ENCODE measurements around the gene TMC3. TPM values are rescaled to one million over a fixed set of nuclear protein-coding genes. Genes with fewer than 3 reads are reported as not detected.

Gene TMC3
- total and polyA plus RNA-seq, 2 experiments from 2014 or later: 0.43 TPM; not detected in 1

DNA sequence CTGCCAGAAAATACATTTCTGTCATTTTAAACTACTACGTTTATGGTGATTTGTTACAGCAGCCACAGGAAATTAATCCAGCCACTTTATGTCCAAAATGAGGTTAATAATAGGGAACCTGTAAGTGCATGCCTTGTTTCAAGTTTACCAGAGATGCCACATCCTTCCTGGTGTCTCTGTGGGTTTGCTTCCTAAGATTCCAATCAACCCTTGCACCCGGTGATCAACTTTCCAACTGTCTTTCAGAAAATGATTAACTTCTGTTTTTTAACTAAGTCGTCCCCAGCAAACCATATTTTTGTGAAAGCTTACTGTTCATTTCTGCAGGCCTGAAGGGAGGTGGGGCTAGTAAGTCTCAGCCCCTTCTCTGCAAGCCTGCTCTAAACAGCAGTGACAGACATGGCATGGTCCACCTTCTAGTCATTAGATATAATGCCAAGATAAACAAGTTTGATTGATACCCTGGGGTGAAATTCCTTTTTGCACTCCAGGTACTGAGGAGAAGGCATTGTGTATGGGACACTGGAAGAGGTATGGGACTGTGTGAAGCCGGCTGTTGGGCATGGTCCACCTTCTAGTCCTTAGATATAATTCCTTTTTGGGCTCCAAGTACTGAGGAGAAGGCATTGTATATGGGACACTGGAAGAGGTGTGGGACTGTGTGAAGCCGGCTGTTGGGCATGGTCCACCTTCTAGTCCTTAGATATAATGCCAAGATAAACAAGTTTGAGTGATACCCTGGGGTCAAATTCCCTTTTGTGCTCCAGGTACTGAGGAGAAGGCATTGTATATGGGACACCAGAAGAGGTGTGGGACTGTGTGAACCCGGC is 11.1 kb upstream of the TMC3 start:
- no peaks in the 10 kb centered on the region for H3K79me2 ChIP-seq
- H3K4me3 ChIP-seq: no peak overlapping the region
- no peaks in the 10 kb centered on the region for H3K27me3 ChIP-seq
- no peak for DNase-seq (ENCODE audit: low spot score)
- peak overlapping the region; percentile 42 for H3K27ac ChIP-seq
- no peak overlapping the region for H2AFZ ChIP-seq
- H3K36me3 ChIP-seq (replicated peaks; ENCODE audit: insufficient read depth, low read depth): no peaks in the 10 kb centered on the region
- H3K4me2 ChIP-seq: no peak overlapping the region
- 81% methylated on average over 6 of the region's 6 CpGs for WGBS (ENCODE audit: low lambda C conversion rate, missing lambda C conversion rate)
- H3K4me1 ChIP-seq (ENCODE audit: insufficient read depth): peaks cover 15% of the 10 kb centered on the region
- TF ChIP-seq EZH2phosphoT487 (IDR thresholded peaks at IDR 0.05; ENCODE audit: low read depth, severe bottlenecking, unreplicated experiment) (no peak), EZH2 (IDR thresholded peaks at IDR 0.05; ENCODE audit: borderline replicate concordance) (no peak)
- TF ChIP-seq, protein P1, sequence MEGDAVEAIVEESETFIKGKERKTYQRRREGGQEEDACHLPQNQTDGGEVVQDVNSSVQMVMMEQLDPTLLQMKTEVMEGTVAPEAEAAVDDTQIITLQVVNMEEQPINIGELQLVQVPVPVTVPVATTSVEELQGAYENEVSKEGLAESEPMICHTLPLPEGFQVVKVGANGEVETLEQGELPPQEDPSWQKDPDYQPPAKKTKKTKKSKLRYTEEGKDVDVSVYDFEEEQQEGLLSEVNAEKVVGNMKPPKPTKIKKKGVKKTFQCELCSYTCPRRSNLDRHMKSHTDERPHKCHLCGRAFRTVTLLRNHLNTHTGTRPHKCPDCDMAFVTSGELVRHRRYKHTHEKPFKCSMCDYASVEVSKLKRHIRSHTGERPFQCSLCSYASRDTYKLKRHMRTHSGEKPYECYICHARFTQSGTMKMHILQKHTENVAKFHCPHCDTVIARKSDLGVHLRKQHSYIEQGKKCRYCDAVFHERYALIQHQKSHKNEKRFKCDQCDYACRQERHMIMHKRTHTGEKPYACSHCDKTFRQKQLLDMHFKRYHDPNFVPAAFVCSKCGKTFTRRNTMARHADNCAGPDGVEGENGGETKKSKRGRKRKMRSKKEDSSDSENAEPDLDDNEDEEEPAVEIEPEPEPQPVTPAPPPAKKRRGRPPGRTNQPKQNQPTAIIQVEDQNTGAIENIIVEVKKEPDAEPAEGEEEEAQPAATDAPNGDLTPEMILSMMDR (IDR thresholded peaks at IDR 0.05; ENCODE audit: poor library complexity): no peak
- H3K9me3 ChIP-seq (ENCODE audit: low read depth): no peaks in the 10 kb centered on the region
- H3K9me2 ChIP-seq (replicated peaks; ENCODE audit: insufficient read depth): no peaks in the 10 kb centered on the region
- H4K20me1 ChIP-seq (ENCODE audit: insufficient read depth, poor library complexity, severe bottlenecking): no peaks in the 10 kb centered on the region

DNA sequence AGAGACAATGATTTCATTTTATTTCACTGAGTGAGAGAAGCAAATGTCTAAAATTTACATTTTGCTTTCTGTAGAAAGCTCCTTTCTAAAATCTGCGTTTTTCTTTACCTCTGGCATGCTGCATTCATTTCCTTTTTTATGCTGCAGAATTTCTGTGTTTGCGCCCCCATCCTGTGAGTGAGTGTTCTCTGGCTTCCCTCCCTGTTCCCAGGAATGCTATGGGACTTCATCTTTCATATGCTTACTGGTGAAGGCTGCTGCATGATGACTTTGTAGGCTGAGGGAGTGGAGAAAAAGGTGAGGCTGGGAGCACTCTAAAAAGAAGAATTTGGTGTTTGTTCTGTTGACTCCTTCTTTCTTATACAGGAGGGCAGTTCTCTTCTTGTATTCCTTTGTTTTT is 7.7 kb upstream of the TMC3 start:
- no peak overlapping the region for H3K27ac ChIP-seq
- no peaks in the 10 kb centered on the region for H3K27me3 ChIP-seq
- DNase-seq (ENCODE audit: low spot score): no peak
- 57% methylated on average over 2 of the region's 2 CpGs for WGBS (ENCODE audit: low lambda C conversion rate, missing lambda C conversion rate)
- no peak overlapping the region for H3K4me3 ChIP-seq
- H4K20me1 ChIP-seq (ENCODE audit: insufficient read depth, poor library complexity, severe bottlenecking): no peaks in the 10 kb centered on the region
- H3K79me2 ChIP-seq: no peaks in the 10 kb centered on the region
- H3K9me2 ChIP-seq (replicated peaks; ENCODE audit: insufficient read depth): no peaks in the 10 kb centered on the region
- no peak overlapping the region for H2AFZ ChIP-seq
- peaks cover 4% of the 10 kb centered on the region for H3K4me1 ChIP-seq (ENCODE audit: insufficient read depth)
- no peaks in the 10 kb centered on the region for H3K36me3 ChIP-seq (replicated peaks; ENCODE audit: insufficient read depth, low read depth)
- H3K4me2 ChIP-seq: no peak overlapping the region
- TF ChIP-seq EZH2phosphoT487 (IDR thresholded peaks at IDR 0.05; ENCODE audit: low read depth, severe bottlenecking, unreplicated experiment): no peak
- TF ChIP-seq, protein P1 (IDR thresholded peaks at IDR 0.05; ENCODE audit: poor library complexity): no peak
- no peak for TF ChIP-seq EZH2 (IDR thresholded peaks at IDR 0.05; ENCODE audit: borderline replicate concordance)
- no peaks in the 10 kb centered on the region for H3K9me3 ChIP-seq (ENCODE audit: low read depth)

DNA sequence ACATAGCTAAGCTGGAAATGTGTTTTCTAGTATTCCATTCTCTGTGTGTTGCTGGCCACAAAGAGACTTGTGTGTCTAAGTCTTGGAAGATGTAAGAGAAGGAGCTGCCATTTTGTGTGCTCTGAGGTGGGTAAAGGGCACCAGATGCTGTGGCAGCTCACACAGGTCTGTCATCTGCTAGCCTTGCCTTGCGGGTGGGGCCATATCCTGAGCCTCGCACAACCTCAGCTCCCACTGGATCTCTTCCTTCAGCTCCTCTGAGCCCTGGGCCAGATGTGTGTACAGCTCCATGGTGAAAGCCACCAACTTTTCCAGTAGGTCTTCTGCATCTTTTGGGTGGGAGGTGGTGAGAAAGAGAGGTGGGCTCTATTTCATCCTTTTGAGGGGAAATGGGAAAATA is 6.7 kb upstream of the TMC3 start:
- no peaks in the 10 kb centered on the region for H3K9me3 ChIP-seq (ENCODE audit: low read depth)
- no peak overlapping the region for H3K4me3 ChIP-seq
- H3K79me2 ChIP-seq: no peaks in the 10 kb centered on the region
- H3K36me3 ChIP-seq (replicated peaks; ENCODE audit: insufficient read depth, low read depth): no peaks in the 10 kb centered on the region
- no peak overlapping the region for H3K27ac ChIP-seq
- H4K20me1 ChIP-seq (ENCODE audit: insufficient read depth, poor library complexity, severe bottlenecking): no peaks in the 10 kb centered on the region
- H2AFZ ChIP-seq: no peak overlapping the region
- DNase-seq (ENCODE audit: low spot score): no peak
- 95% methylated on average over 2 of the region's 2 CpGs for WGBS (ENCODE audit: low lambda C conversion rate, missing lambda C conversion rate)
- H3K4me2 ChIP-seq: no peak overlapping the region
- no peaks in the 10 kb centered on the region for H3K4me1 ChIP-seq (ENCODE audit: insufficient read depth)
- no peaks in the 10 kb centered on the region for H3K9me2 ChIP-seq (replicated peaks; ENCODE audit: insufficient read depth)
- H3K27me3 ChIP-seq: no peaks in the 10 kb centered on the region
- TF ChIP-seq EZH2 (IDR thresholded peaks at IDR 0.05; ENCODE audit: borderline replicate concordance) (no peak), EZH2phosphoT487 (IDR thresholded peaks at IDR 0.05; ENCODE audit: low read depth, severe bottlenecking, unreplicated experiment) (no peak)
- TF ChIP-seq, protein P1 (IDR thresholded peaks at IDR 0.05; ENCODE audit: poor library complexity): no peak

Data from hepatocyte (in vitro differentiated cells).